C4-2B (cell line): ENCODE data around the gene DLGAP3.
A peak's percentile ranks its signal among the peaks of the same experiment; 100 is the strongest.

ENCODE experiments used
- H3K27ac ChIP-seq: fragments of 450-650 bp; 2 replicates; pipeline ENCODE4 v1.5.1; 2017
- CTCF ChIP-seq: fragments of 450-650 bp; conservative IDR thresholded peaks from 2 replicates; pipeline ENCODE4 v1.5.1; 2017; ENCODE audit warnings: mild to moderate bottlenecking
- ZFX ChIP-seq: fragments of 450-650 bp; IDR thresholded peaks from 2 replicates; pipeline ENCODE4 v1.6.1; 2017

Gene DLGAP3

GRCh38 chr1:34899906-34900305 lies 29.5 kb downstream of the DLGAP3 start:
- TF ChIP-seq CTCF (no peak), ZFX (no peak)
- no peak overlapping the region for H3K27ac ChIP-seq

- TF ChIP-seq ZFX (no peak), CTCF (no peak)
- H3K27ac ChIP-seq = no peak overlapping the region
Observed at GRCh38 chr1:34899471-34899870, 30.0 kb downstream of the DLGAP3 start.

- H3K27ac ChIP-seq = no peak overlapping the region
- TF ChIP-seq ZFX (no peak), CTCF (no peak)
Observed at GRCh38 chr1:34898330-34898761, 31.1 kb downstream of the DLGAP3 start.

- H3K27ac ChIP-seq = no peak overlapping the region
- no peak for TF ChIP-seq ZFX
- TF ChIP-seq CTCF = peak; percentile 19; the same call in 1 of the 2 replicates
Observed at GRCh38 chr1:34896612-34897011, 32.8 kb downstream of the DLGAP3 start.

- TF ChIP-seq ZFX (no peak), CTCF (no peak)
- no peak overlapping the region for H3K27ac ChIP-seq
Observed at GRCh38 chr1:34889705-34890104, 39.7 kb downstream of the DLGAP3 start.

- H3K27ac ChIP-seq = no peak overlapping the region
- TF ChIP-seq CTCF (no peak), ZFX (no peak)
Observed at GRCh38 chr1:34887593-34887992, 41.9 kb downstream of the DLGAP3 start.

- no peak for TF ChIP-seq CTCF
- TF ChIP-seq ZFX = no peak
- no peak overlapping the region for H3K27ac ChIP-seq
Observed at GRCh38 chr1:34885405-34886247, 43.8 kb downstream of the DLGAP3 start.
